ENCODE data around the gene COL15A1. TPM values are rescaled to one million over a fixed set of nuclear protein-coding genes. Genes with fewer than 3 reads are reported as not detected.

Gene COL15A1
- total RNA-seq, 2 experiments from 2014 or later, result not detected

GRCh38 chr9:99106044-99106375, 162.3 kb downstream of the COL15A1 start:
- H3K4me1 Mint-ChIP-seq, result peaks cover 61% of the 10 kb centered on the region
- H3K27ac Mint-ChIP-seq, result peak overlapping the region; percentile 83
- H3K27me3 Mint-ChIP-seq, result no peaks in the 10 kb centered on the region
- ChIA-PET CTCF (interaction anchor here (0.9 to 1.6 kb wide), 7 partner anchors 8 to 78 kb away, joined by 3 to 4 read pairs (median 3); no protein-coding TSS in a partner anchor), POLR2A (interaction anchor here (1.5 to 2.2 kb wide), 2 partner anchors 13 to 92 kb away, joined by 4 to 11 read pairs; no protein-coding TSS in a partner anchor)
- peak overlapping the region; percentile 79 for H3K4me3 Mint-ChIP-seq
- no peaks in the 10 kb centered on the region for H3K9me3 Mint-ChIP-seq (ENCODE audit: low read depth)
- peaks cover 2% of the 10 kb centered on the region for H3K36me3 Mint-ChIP-seq (ENCODE audit: low read depth)
- ATAC-seq (no peak), DNase-seq (no peak)
- intact Hi-C loops (cut with DNase I, micrococcal nuclease), result loop anchor here (1.0 to 10.0 kb wide), 6 partner anchors 13 to 1001 kb away; partner anchors contain the start of genes NR4A3 (in 1 of the 2) and TBC1D2 (in 1 of the 2)

GRCh38 chr9:99107421-99107820, 163.7 kb downstream of the COL15A1 start:
- ChIA-PET CTCF (interaction anchor here (1.0 kb wide), 1 partner anchor 34 kb away, joined by 4 read pairs; no protein-coding TSS in a partner anchor), POLR2A (no interaction called here)
- peaks cover 72% of the 10 kb centered on the region for H3K4me1 Mint-ChIP-seq

GRCh38 chr9:99108131-99108530, 164.4 kb downstream of the COL15A1 start:
- H3K27me3 Mint-ChIP-seq, result no peaks in the 10 kb centered on the region
- ChIA-PET CTCF (no interaction called here), POLR2A (interaction anchor here (0.7 kb wide), 1 partner anchor 31 kb away, joined by 3 read pairs; no protein-coding TSS in a partner anchor)
- no peak overlapping the region for H3K4me3 Mint-ChIP-seq
- intact Hi-C loops (cut with DNase I, micrococcal nuclease), result loop anchor here (5.0 to 10.0 kb wide), 4 partner anchors 144 to 1003 kb away; partner anchors contain the start of genes NR4A3 (in 1 of the 2) and TBC1D2 (in 1 of the 2)
- DNase-seq (no peak), ATAC-seq (no peak)
- no peaks in the 10 kb centered on the region for H3K9me3 Mint-ChIP-seq (ENCODE audit: low read depth)
- H3K36me3 Mint-ChIP-seq (ENCODE audit: low read depth), result peaks cover 4% of the 10 kb centered on the region
- peaks cover 79% of the 10 kb centered on the region for H3K4me1 Mint-ChIP-seq
- peak overlapping the region; percentile 4 for H3K27ac Mint-ChIP-seq

More at GRCh38 chr9:99107421-99107820, 163.7 kb downstream of the COL15A1 start:
- Mint-ChIP-seq H3K27me3 (no peaks in the 10 kb centered on the region), H3K9me3 (ENCODE audit: low read depth) (no peaks in the 10 kb centered on the region), H3K36me3 (ENCODE audit: low read depth) (peaks cover 4% of the 10 kb centered on the region), H3K4me3 (peak overlapping the region; percentile 79), H3K27ac (peak overlapping the region; percentile 59)
- DNase-seq (no peak), ATAC-seq (no peak)
- intact Hi-C loops (cut with DNase I, micrococcal nuclease), result loop anchor here (2.0 to 10.0 kb wide), 5 partner anchors 19 to 1003 kb away; partner anchors contain the start of genes NR4A3 (in 1 of the 2) and TBC1D2 (in 1 of the 2)

- Mint-ChIP-seq H3K36me3 (ENCODE audit: low read depth) (peaks cover 4% of the 10 kb centered on the region), H3K27me3 (no peaks in the 10 kb centered on the region), H3K4me1 (peaks cover 79% of the 10 kb centered on the region), H3K9me3 (ENCODE audit: low read depth) (no peaks in the 10 kb centered on the region), H3K4me3 (no peak overlapping the region), H3K27ac (no peak overlapping the region)
- no peak for ATAC-seq
- CTCF ChIA-PET, result interaction anchor here (0.7 kb wide), 1 partner anchor 1017 kb away, joined by 3 read pairs; no protein-coding TSS in a partner anchor
- DNase-seq, result no peak
- intact Hi-C loops (cut with DNase I, micrococcal nuclease), result loop anchor here (5.0 to 10.0 kb wide), 4 partner anchors 143 to 1005 kb away; partner anchors contain the start of genes NR4A3 (in 1 of the 2) and TBC1D2 (in 1 of the 2)
- POLR2A ChIA-PET, result no interaction called here
Observed at GRCh38 chr9:99109522-99109921, 165.8 kb downstream of the COL15A1 start.

- H3K4me3 Mint-ChIP-seq, result peak overlapping the region; percentile 57
- ChIA-PET CTCF (interaction anchor here (0.7 to 3.4 kb wide), 7 partner anchors 9 to 99 kb away, joined by 3 to 23 read pairs (median 5); no protein-coding TSS in a partner anchor), POLR2A (no interaction called here)
- H3K4me1 Mint-ChIP-seq, result peaks cover 80% of the 10 kb centered on the region
- no peaks in the 10 kb centered on the region for H3K27me3 Mint-ChIP-seq
- H3K27ac Mint-ChIP-seq, result peak overlapping the region; percentile 75
- no peaks in the 10 kb centered on the region for H3K9me3 Mint-ChIP-seq (ENCODE audit: low read depth)
- H3K36me3 Mint-ChIP-seq (ENCODE audit: low read depth), result peaks cover 4% of the 10 kb centered on the region
- intact Hi-C loops (cut with DNase I, micrococcal nuclease), result loop anchor here in 1 of 2 experiments (10.0 kb wide), 1 partner anchor 308 kb away; the partner anchor contains the start of gene GALNT12
- peak; percentile 87 for ATAC-seq
- DNase-seq, result peak; percentile 40
Observed at GRCh38 chr9:99112750-99113413, 169.2 kb downstream of the COL15A1 start.

- H3K27ac Mint-ChIP-seq, result peak overlapping the region; percentile 75
- peaks cover 77% of the 10 kb centered on the region for H3K4me1 Mint-ChIP-seq
- H3K36me3 Mint-ChIP-seq (ENCODE audit: low read depth), result peaks cover 4% of the 10 kb centered on the region
- peak overlapping the region; percentile 57 for H3K4me3 Mint-ChIP-seq
- ChIA-PET CTCF (interaction anchor here (0.9 to 3.4 kb wide), 11 partner anchors 8 to 152 kb away, joined by 3 to 23 read pairs (median 4); no protein-coding TSS in a partner anchor), POLR2A (interaction anchor here (1.1 kb wide), 1 partner anchor 9 kb away, joined by 3 read pairs; the partner anchor contains the start of gene TGFBR1)
- intact Hi-C loops (cut with DNase I, micrococcal nuclease), result loop anchor here in 1 of 2 experiments (10.0 kb wide), 1 partner anchor 309 kb away; the partner anchor contains the start of gene GALNT12
- H3K27me3 Mint-ChIP-seq, result no peaks in the 10 kb centered on the region
- ATAC-seq (no peak), DNase-seq (no peak)
- H3K9me3 Mint-ChIP-seq (ENCODE audit: low read depth), result no peaks in the 10 kb centered on the region
Observed at GRCh38 chr9:99113414-99114048, 169.8 kb downstream of the COL15A1 start.

GRCh38 chr9:99114049-99114440, 170.3 kb downstream of the COL15A1 start:
- no peak for DNase-seq
- Mint-ChIP-seq H3K27me3 (no peaks in the 10 kb centered on the region), H3K36me3 (ENCODE audit: low read depth) (peaks cover 4% of the 10 kb centered on the region), H3K9me3 (ENCODE audit: low read depth) (no peaks in the 10 kb centered on the region), H3K27ac (no peak overlapping the region), H3K4me1 (peaks cover 77% of the 10 kb centered on the region), H3K4me3 (no peak overlapping the region)
- ATAC-seq, result no peak
- ChIA-PET CTCF (interaction anchor here (0.9 to 3.4 kb wide), 11 partner anchors 8 to 152 kb away, joined by 3 to 23 read pairs (median 4); no protein-coding TSS in a partner anchor), POLR2A (interaction anchor here (1.1 kb wide), 1 partner anchor 9 kb away, joined by 3 read pairs; the partner anchor contains the start of gene TGFBR1)
- intact Hi-C loops (cut with DNase I, micrococcal nuclease), result loop anchor here in 1 of 2 experiments (10.0 kb wide), 1 partner anchor 309 kb away; the partner anchor contains the start of gene GALNT12

GRCh38 chr9:99114846-99115500, 171.3 kb downstream of the COL15A1 start:
- ATAC-seq (no peak), DNase-seq (no peak)
- H3K27ac Mint-ChIP-seq, result no peak overlapping the region
- peaks cover 77% of the 10 kb centered on the region for H3K4me1 Mint-ChIP-seq
- H3K4me3 Mint-ChIP-seq, result no peak overlapping the region
- POLR2A ChIA-PET, result no interaction called here
- H3K36me3 Mint-ChIP-seq (ENCODE audit: low read depth), result peaks cover 3% of the 10 kb centered on the region
- intact Hi-C loops (cut with DNase I, micrococcal nuclease), result loop anchor here (5.0 to 10.0 kb wide), 2 partner anchors 303 to 310 kb away; partner anchors contain the start of gene GALNT12 (in 1 of the 2)
- no peaks in the 10 kb centered on the region for H3K27me3 Mint-ChIP-seq
- CTCF ChIA-PET, result interaction anchor here (0.6 to 1.8 kb wide), 3 partner anchors 9 to 126 kb away, joined by 3 to 6 read pairs (median 4); no protein-coding TSS in a partner anchor
- no peaks in the 10 kb centered on the region for H3K9me3 Mint-ChIP-seq (ENCODE audit: low read depth)

- intact Hi-C loops (cut with DNase I, micrococcal nuclease), result loop anchor here (5.0 to 10.0 kb wide), 2 partner anchors 304 to 311 kb away; partner anchors contain the start of gene GALNT12 (in 1 of the 2)
- DNase-seq, result no peak
- POLR2A ChIA-PET, result interaction anchor here (1.5 kb wide), 1 partner anchor 11 kb away, joined by 5 read pairs; the partner anchor contains the start of gene TGFBR1
- peaks cover 79% of the 10 kb centered on the region for H3K4me1 Mint-ChIP-seq
- no peak overlapping the region for H3K27ac Mint-ChIP-seq
- no peaks in the 10 kb centered on the region for H3K27me3 Mint-ChIP-seq
- CTCF ChIA-PET, result interaction anchor here (1.2 kb wide), 1 partner anchor 10 kb away, joined by 4 read pairs; no protein-coding TSS in a partner anchor
- H3K4me3 Mint-ChIP-seq, result no peak overlapping the region
- H3K9me3 Mint-ChIP-seq (ENCODE audit: low read depth), result no peaks in the 10 kb centered on the region
- no peak for ATAC-seq
- peaks cover 3% of the 10 kb centered on the region for H3K36me3 Mint-ChIP-seq (ENCODE audit: low read depth)
Observed at GRCh38 chr9:99116003-99116411, 172.3 kb downstream of the COL15A1 start.

GRCh38 chr9:99118782-99119466, 175.2 kb downstream of the COL15A1 start:
- Mint-ChIP-seq H3K27ac (peak overlapping the region; percentile 90), H3K4me3 (peak overlapping the region; percentile 48), H3K4me1 (peaks cover 79% of the 10 kb centered on the region), H3K9me3 (ENCODE audit: low read depth) (no peaks in the 10 kb centered on the region), H3K36me3 (ENCODE audit: low read depth) (no peaks in the 10 kb centered on the region), H3K27me3 (no peaks in the 10 kb centered on the region)
- DNase-seq, result peak; percentile 71
- ChIA-PET POLR2A (interaction anchor here (0.7 to 2.6 kb wide), 3 partner anchors 8 to 23 kb away, joined by 3 to 11 read pairs (median 4); partner anchors contain the start of gene TGFBR1), CTCF (interaction anchor here (0.9 to 2.4 kb wide), 7 partner anchors 10 to 105 kb away, joined by 3 to 6 read pairs (median 3); no protein-coding TSS in a partner anchor)
- peak; percentile 97 for ATAC-seq
- intact Hi-C loops (cut with DNase I, micrococcal nuclease), result loop anchor here (1.0 to 10.0 kb wide), 5 partner anchors 8 to 314 kb away; partner anchors contain the start of gene GALNT12 (in 1 of the 2)

Data from activated CD4-positive, alpha-beta T cell treated with anti-CD3 and anti-CD28 coated beads for 36 hours (primary cell).